ENCODE data around the gene ZNF610. TPM values are rescaled to one million over a fixed set of nuclear protein-coding genes. Genes with fewer than 3 reads are reported as not detected.

ZNF610 gene
- total RNA-seq, 1 experiment from 2014 or later, result 20.1 TPM

GRCh38 chr19:52415711-52416110, 79.7 kb downstream of the ZNF610 start:
- no peak overlapping the region for H3K4me3 ChIP-seq (ENCODE audit: low read length)
- no peaks in the 10 kb centered on the region for H3K9me2 ChIP-seq (replicated peaks; ENCODE audit: insufficient read depth, low read length)
- H3K27me3 ChIP-seq (ENCODE audit: low read length), result no peaks in the 10 kb centered on the region
- peaks cover 43% of the 10 kb centered on the region for H3K9me3 ChIP-seq (ENCODE audit: low read length)
- no peak overlapping the region for H3K4me2 ChIP-seq (ENCODE audit: low read depth, low read length, poor library complexity, severe bottlenecking)
- H3K4me1 ChIP-seq (ENCODE audit: low read length), result no peaks in the 10 kb centered on the region
- H3K27ac ChIP-seq (ENCODE audit: low read length), result no peak overlapping the region
- no peak overlapping the region for H2AFZ ChIP-seq (ENCODE audit: low read length)
- DNase-seq, result no peak
- no peaks in the 10 kb centered on the region for H3K79me2 ChIP-seq (ENCODE audit: low read length)
- no peaks in the 10 kb centered on the region for H4K20me1 ChIP-seq (ENCODE audit: insufficient read depth, low read depth, low read length)
- no peak overlapping the region for H3K9ac ChIP-seq (ENCODE audit: low read length)
- H3K36me3 ChIP-seq (ENCODE audit: insufficient read depth, low read length), result peaks cover 3% of the 10 kb centered on the region; the same call in 1 of the 2 replicates

Small RNA genes lying within 50 kb of the gene (small RNA-seq; reads per million reads assigned to genes)
- not detected for gene AC010332.1

Other genes with a start within 250 kb of the ZNF610 start
- gene ZNF841, start 240.5 kb upstream of the ZNF610 start, total RNA-seq (2014; rRNA removed; shearing (Covaris generic); ENCODE audit: low replicate concordance), result not detected in 2 replicates
- gene ZNF616, start 196.3 kb upstream of the ZNF610 start, total RNA-seq (2014; rRNA removed; shearing (Covaris generic); ENCODE audit: low replicate concordance), result 6.1 and 7.4 TPM in 2 replicates
- gene ZNF836, start 164.6 kb upstream of the ZNF610 start, total RNA-seq (2014; rRNA removed; shearing (Covaris generic); ENCODE audit: low replicate concordance), result 5.5 and 9.6 TPM in 2 replicates
- 169 and 267 TPM in 2 replicates for gene PPP2R1A, start 146.2 kb upstream of the ZNF610 start, total RNA-seq (2014; rRNA removed; shearing (Covaris generic); ENCODE audit: low replicate concordance)
- 13.9 and 23.3 TPM in 2 replicates for gene ZNF766, start 66.7 kb upstream of the ZNF610 start, total RNA-seq (2014; rRNA removed; shearing (Covaris generic); ENCODE audit: low replicate concordance)
- gene ZNF480, start 39.1 kb upstream of the ZNF610 start, total RNA-seq (2014; rRNA removed; shearing (Covaris generic); ENCODE audit: low replicate concordance), result 26.7 and 33.9 TPM in 2 replicates
- gene ZNF880, start 33.7 kb downstream of the ZNF610 start, total RNA-seq (2014; rRNA removed; shearing (Covaris generic); ENCODE audit: low replicate concordance), result 9.0 and 12.7 TPM in 2 replicates
- 9.8 and 11.1 TPM in 2 replicates for gene ZNF528, start 61.6 kb downstream of the ZNF610 start, total RNA-seq (2014; rRNA removed; shearing (Covaris generic); ENCODE audit: low replicate concordance)
- gene ZNF534, start 92.9 kb downstream of the ZNF610 start, total RNA-seq (2014; rRNA removed; shearing (Covaris generic); ENCODE audit: low replicate concordance), result not detected in 2 replicates
- 0.04 TPM in 1 of 2 replicates, not detected in the other for gene ZNF578, start 117.3 kb downstream of the ZNF610 start, total RNA-seq (2014; rRNA removed; shearing (Covaris generic); ENCODE audit: low replicate concordance)
- gene ZNF808, start 191.4 kb downstream of the ZNF610 start, total RNA-seq (2014; rRNA removed; shearing (Covaris generic); ENCODE audit: low replicate concordance), result 31.5 and 39.7 TPM in 2 replicates
- 24.0 and 43.8 TPM in 2 replicates for gene ZNF701, start 234.0 kb downstream of the ZNF610 start, total RNA-seq (2014; rRNA removed; shearing (Covaris generic); ENCODE audit: low replicate concordance)

All from Karpas-422 (cell line).